ENCODE data around the gene PIGU. TPM values are rescaled to one million over a fixed set of nuclear protein-coding genes. Genes with fewer than 3 reads are reported as not detected.

Gene PIGU
- total and polyA plus RNA-seq, 2 donors (not counting 1 experiment from before 2014, with no cell fraction given), result 12.0 to 19.3 TPM

DNA sequence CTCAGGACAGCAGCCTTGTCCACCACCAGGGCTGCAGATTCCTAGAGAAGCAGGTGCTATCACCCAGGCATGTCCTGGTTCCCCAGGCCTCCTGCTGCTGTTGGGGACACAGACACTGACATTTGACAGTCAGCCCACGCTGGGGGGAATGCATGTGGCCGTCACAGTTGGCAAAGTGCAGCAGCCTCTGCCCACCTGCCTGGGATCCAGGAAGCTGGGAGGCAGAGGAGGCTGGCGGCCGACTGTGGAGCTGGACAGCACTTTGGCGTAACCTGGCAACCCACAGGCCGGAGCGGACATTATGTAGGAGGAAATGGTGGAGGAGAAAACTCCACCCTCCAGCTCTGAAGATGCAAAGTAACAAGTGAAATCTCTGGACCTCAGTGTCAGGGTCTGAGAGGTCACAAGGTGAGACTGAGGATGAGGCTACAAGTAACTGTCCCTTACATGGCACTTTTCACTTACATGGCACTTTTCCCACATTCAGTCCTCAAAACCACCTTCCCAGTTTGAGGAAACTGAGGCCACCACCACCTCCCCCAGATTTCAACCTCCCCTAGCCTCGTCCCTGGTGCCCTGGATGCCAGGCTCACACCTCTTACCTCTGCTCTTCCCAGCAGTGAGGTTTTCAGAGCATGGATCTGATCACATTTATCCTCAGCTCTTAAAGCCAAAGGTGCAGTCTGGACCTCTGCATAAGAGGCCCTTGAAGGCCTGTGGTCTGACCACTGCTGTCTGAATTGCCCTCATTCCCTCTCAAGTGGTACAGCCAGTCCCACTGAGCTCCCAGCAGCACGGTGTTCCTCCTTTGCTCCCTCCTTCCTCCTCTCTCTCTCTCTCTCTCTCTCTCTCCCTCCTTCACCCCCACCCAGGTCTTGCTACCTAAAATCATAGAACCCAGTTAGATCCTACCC is 109.7 kb downstream of the PIGU start:
- H3K27me3 Mint-ChIP-seq, result no peaks in the 10 kb centered on the region
- Histone ChIP-seq H3K4me2 (replicated peaks; ENCODE audit: low read depth, low read length, poor library complexity, severe bottlenecking) (no peak overlapping the region), H3K79me2 (ENCODE audit: control insufficient read depth, insufficient read depth, low read length) (no peaks in the 10 kb centered on the region), H4K20me1 (ENCODE audit: control insufficient read depth, insufficient read depth, low read length, poor library complexity, severe bottlenecking) (no peaks in the 10 kb centered on the region), H3K4me3 (ENCODE audit: control extremely low read depth in 1 of 5, extremely low read depth in 1 of 5, insufficient read depth in 1 of 5, low read depth in 2 of 5, low read length in 4 of 5) (no peak overlapping the region), H3K9ac (ENCODE audit: low read length) (no peak overlapping the region), H3K36me3 (replicated peaks in 1 of 2; ENCODE audit: control extremely low read depth in 1 of 2, control insufficient read depth in 1 of 2, extremely low read depth in 1 of 2, insufficient read depth in 2 of 2, low read length in 1 of 2) (peaks cover 0 to 3% of the 10 kb centered on the region in 2 experiments), H2AFZ (ENCODE audit: insufficient read depth, low read depth, low read length, poor library complexity, severe bottlenecking) (no peak overlapping the region), H3K27me3 (replicated peaks in 1 of 4; ENCODE audit: control extremely low read depth in 1 of 4, control insufficient read depth in 3 of 4, insufficient read depth in 4 of 4, low read length in 3 of 4) (no peaks in the 10 kb centered on the region), H3K9me3 (ENCODE audit: control extremely low read depth in 1 of 3, control insufficient read depth in 2 of 3, insufficient read depth in 1 of 3, low read length in 2 of 3) (no peaks in the 10 kb centered on the region), H3K27ac (ENCODE audit: low read length in 2 of 2) (no peak overlapping the region), H3K4me1 (ENCODE audit: control insufficient read depth in 2 of 2, insufficient read depth in 2 of 2, low read length in 2 of 2) (peaks cover 5 to 6% of the 10 kb centered on the region in 2 donors)
- H3K4me1 Mint-ChIP-seq, result peaks cover 9% of the 10 kb centered on the region
- CTCF ChIA-PET, result interaction anchor here (1.0 kb wide), 1 partner anchor 202 kb away, joined by 4 read pairs; no protein-coding TSS in a partner anchor
- no peak for ATAC-seq (ENCODE audit: low read depth)
- TF ChIP-seq, protein P1, sequence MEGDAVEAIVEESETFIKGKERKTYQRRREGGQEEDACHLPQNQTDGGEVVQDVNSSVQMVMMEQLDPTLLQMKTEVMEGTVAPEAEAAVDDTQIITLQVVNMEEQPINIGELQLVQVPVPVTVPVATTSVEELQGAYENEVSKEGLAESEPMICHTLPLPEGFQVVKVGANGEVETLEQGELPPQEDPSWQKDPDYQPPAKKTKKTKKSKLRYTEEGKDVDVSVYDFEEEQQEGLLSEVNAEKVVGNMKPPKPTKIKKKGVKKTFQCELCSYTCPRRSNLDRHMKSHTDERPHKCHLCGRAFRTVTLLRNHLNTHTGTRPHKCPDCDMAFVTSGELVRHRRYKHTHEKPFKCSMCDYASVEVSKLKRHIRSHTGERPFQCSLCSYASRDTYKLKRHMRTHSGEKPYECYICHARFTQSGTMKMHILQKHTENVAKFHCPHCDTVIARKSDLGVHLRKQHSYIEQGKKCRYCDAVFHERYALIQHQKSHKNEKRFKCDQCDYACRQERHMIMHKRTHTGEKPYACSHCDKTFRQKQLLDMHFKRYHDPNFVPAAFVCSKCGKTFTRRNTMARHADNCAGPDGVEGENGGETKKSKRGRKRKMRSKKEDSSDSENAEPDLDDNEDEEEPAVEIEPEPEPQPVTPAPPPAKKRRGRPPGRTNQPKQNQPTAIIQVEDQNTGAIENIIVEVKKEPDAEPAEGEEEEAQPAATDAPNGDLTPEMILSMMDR (IDR thresholded peaks at IDR 0.05), result no peak
- DNase-seq, result no peak
- POLR2A ChIA-PET, result interaction anchor here (0.7 kb wide), 1 partner anchor 1344 kb away, joined by 3 read pairs; no protein-coding TSS in a partner anchor
- H3K4me3 Mint-ChIP-seq, result no peak overlapping the region
- WGBS (ENCODE audit: insufficient coverage), result 96% methylated on average over 6 of the region's 9 CpGs
- intact Hi-C loops (cut with micrococcal nuclease), result no loop called here
- H3K27ac Mint-ChIP-seq, result no peak overlapping the region
- no peaks in the 10 kb centered on the region for H3K9me3 Mint-ChIP-seq (ENCODE audit: insufficient read depth)

DNA sequence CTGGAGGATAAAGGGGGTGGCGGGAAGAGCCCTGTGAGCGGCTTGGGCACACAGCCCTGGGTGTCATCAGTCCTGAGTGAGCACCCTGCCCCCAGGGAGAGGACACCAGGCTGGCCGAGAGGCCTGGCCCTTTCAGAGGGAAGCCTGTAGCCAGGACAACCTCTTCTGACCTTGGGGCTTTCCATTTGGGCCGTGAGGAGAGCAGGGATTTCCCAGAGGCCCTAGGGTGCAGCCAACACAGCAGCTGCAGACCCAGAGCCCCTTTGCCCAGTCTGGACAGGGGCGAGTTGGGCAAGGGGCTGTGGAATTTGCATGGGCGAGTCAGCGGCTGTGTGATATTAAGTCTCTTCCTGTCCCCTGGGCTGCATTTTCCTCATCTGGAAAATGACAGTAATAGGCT is 112.1 kb downstream of the PIGU start:
- Histone ChIP-seq H3K4me1 (ENCODE audit: control insufficient read depth in 2 of 2, insufficient read depth in 2 of 2, low read length in 2 of 2) (peaks cover 0 to 1% of the 10 kb centered on the region in 2 donors), H3K27ac (ENCODE audit: low read length in 2 of 2) (no peak overlapping the region), H3K79me2 (ENCODE audit: control insufficient read depth, insufficient read depth, low read length) (no peaks in the 10 kb centered on the region), H3K9ac (ENCODE audit: low read length) (no peak overlapping the region), H3K4me2 (replicated peaks; ENCODE audit: low read depth, low read length, poor library complexity, severe bottlenecking) (no peak overlapping the region), H2AFZ (ENCODE audit: insufficient read depth, low read depth, low read length, poor library complexity, severe bottlenecking) (no peak overlapping the region), H3K9me3 (ENCODE audit: control extremely low read depth in 1 of 3, control insufficient read depth in 2 of 3, insufficient read depth in 1 of 3, low read length in 2 of 3) (no peaks in the 10 kb centered on the region), H3K4me3 (ENCODE audit: control extremely low read depth in 1 of 5, extremely low read depth in 1 of 5, insufficient read depth in 1 of 5, low read depth in 2 of 5, low read length in 4 of 5) (no peak overlapping the region), H3K27me3 (replicated peaks in 1 of 4; ENCODE audit: control extremely low read depth in 1 of 4, control insufficient read depth in 3 of 4, insufficient read depth in 4 of 4, low read length in 3 of 4) (no peaks in the 10 kb centered on the region), H4K20me1 (ENCODE audit: control insufficient read depth, insufficient read depth, low read length, poor library complexity, severe bottlenecking) (no peaks in the 10 kb centered on the region), H3K36me3 (replicated peaks in 1 of 2; ENCODE audit: control extremely low read depth in 1 of 2, control insufficient read depth in 1 of 2, extremely low read depth in 1 of 2, insufficient read depth in 2 of 2, low read length in 1 of 2) (peaks cover 0 to 3% of the 10 kb centered on the region in 2 experiments)
- no peak overlapping the region for H3K4me3 Mint-ChIP-seq
- H3K9me3 Mint-ChIP-seq (ENCODE audit: insufficient read depth), result no peaks in the 10 kb centered on the region
- ATAC-seq (ENCODE audit: low read depth) (no peak), DNase-seq (no peak)
- intact Hi-C loops (cut with micrococcal nuclease), result no loop called here
- H3K27me3 Mint-ChIP-seq, result no peaks in the 10 kb centered on the region
- 88% methylated on average over 7 of the region's 7 CpGs for WGBS (ENCODE audit: insufficient coverage)
- TF ChIP-seq EZH2 (IDR thresholded peaks at IDR 0.05; ENCODE audit: borderline replicate concordance, insufficient read depth, low read depth, low read length, poor library complexity, severe bottlenecking), result no peak
- H3K4me1 Mint-ChIP-seq, result peaks cover 2% of the 10 kb centered on the region
- H3K27ac Mint-ChIP-seq, result no peak overlapping the region
- POLR2A ChIA-PET, result no interaction called here
- CTCF ChIA-PET, result no interaction called here
